EL (cell line): ENCODE results near the gene C1GALT1.

Source experiments
- DNase-seq: peaks from one replicate; pipeline ENCODE4 v3.0.0-alpha.2; 2016

Gene C1GALT1

GRCh38 chr7:7290429-7291122, 108.2 kb downstream of the C1GALT1 start:
- DNase-seq = no peak

GRCh38 chr7:7292085-7292484, 109.7 kb downstream of the C1GALT1 start:
- no peak for DNase-seq

GRCh38 chr7:7292608-7293007, 110.3 kb downstream of the C1GALT1 start:
- no peak for DNase-seq

GRCh38 chr7:7293092-7293491, 110.7 kb downstream of the C1GALT1 start:
- DNase-seq = no peak

DNA sequence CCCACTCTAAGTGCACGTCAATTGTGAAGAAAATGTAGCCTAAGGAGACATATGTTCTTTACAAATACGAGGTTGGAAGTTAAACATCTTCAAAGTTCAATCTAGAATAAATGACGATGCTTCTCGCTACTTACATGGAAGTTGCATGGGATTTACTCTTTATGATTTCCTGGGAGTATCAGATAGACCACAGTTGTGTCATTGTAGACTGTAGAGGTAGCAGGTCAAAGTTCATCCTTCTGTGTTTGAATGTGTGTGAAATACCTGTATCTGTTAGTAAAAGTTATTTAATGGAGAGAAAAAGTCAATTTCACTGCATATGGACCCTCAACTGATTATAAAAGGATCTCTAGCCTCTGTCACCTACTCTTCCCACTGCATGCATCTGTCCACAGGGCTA, 112.6 kb downstream of the C1GALT1 start:
- no peak for DNase-seq
